GM21717 (cell line): ENCODE measurements around the gene TNS4.

Source experiments
- ATAC-seq: cut with Tn5 transposase; IDR thresholded peaks from one replicate; pipeline ENCODE4 v1.9.1; 2021; ENCODE audit warnings: mild to moderate bottlenecking, moderate library complexity; ENCODE audit not compliant: unreplicated experiment

TNS4 gene

DNA sequence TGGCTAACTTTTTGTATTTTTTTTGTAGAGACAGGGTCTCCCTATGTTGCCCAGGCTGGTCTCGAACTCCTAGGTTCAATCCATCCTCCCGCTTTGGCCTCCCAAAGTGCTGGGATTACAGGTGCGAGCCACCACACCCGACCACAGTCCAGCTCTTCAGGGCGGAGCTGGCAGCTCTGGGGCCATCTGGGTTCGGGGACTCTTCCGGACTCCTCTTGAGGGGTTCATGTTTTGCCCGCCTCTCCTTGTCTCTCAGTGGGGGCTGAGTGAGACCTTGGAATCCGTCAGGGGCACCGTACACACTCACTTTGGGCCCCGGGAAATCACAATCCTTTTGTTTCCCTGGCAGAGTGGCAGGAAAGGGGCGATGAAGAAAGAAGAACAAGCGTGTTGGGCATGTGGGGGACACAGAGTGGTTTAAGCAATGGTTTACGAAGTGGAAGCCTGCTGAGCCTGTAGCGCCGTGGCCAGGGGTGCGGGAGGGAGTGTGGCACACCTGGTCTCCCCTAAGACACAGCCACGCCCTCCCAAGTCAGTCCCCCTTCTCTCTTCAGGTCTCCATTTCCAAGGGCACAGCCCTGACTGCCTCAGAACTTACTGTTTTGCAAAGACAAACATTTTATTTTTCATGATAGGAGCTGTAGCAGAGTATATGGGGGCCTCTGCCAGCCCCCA is 26.1 kb downstream of the TNS4 start:
- ATAC-seq, result no peak

GRCh38 chr17:40474419-40475002 is 26.9 kb downstream of the TNS4 start:
- no peak for ATAC-seq

GRCh38 chr17:40473573-40474365 is 27.7 kb downstream of the TNS4 start:
- no peak for ATAC-seq

- ATAC-seq, result no peak
Observed at GRCh38 chr17:40472733-40473452, 28.5 kb downstream of the TNS4 start.

DNA sequence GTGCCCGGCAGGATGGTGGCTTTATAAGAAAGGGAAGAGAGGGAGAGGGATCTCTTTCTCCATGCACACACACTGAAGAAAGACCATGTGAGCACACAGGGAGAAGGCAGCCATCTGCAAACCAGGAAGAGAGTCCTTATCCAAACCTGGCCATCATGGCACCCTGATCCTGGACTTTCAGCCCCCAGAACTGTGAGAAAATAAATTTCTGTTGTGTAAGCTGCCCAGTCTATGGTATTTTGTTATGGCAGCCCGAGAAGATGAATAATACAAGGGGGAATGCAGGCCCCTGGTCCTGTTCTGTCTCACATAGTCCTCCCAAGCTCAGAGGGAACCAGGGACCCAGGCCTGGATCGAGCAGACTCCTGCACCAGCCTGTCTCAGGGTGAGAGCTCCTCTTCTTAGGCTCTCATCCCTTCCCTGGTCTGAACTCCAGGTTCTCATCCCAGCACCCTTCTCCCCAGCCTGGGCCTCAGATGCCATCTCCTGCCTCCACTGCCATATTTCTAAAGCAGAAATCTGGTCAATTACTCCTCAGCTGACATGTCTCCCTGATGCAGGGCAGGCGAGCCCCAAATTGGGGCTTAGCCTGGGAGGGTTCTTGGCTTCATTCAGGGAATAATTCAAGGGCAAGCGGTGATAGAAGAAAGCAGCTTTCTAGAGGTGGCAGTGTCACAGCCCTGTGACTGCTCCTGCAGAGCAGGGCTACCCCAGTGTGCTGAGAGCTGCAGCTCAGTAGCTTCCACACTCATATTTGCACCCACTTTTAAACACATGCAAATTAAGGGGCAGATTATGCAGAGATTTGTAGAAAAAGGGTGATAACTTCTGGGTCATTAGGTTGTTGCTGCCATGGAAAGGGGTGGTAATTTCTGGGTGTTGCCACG is 29.3 kb downstream of the TNS4 start:
- no peak for ATAC-seq

DNA sequence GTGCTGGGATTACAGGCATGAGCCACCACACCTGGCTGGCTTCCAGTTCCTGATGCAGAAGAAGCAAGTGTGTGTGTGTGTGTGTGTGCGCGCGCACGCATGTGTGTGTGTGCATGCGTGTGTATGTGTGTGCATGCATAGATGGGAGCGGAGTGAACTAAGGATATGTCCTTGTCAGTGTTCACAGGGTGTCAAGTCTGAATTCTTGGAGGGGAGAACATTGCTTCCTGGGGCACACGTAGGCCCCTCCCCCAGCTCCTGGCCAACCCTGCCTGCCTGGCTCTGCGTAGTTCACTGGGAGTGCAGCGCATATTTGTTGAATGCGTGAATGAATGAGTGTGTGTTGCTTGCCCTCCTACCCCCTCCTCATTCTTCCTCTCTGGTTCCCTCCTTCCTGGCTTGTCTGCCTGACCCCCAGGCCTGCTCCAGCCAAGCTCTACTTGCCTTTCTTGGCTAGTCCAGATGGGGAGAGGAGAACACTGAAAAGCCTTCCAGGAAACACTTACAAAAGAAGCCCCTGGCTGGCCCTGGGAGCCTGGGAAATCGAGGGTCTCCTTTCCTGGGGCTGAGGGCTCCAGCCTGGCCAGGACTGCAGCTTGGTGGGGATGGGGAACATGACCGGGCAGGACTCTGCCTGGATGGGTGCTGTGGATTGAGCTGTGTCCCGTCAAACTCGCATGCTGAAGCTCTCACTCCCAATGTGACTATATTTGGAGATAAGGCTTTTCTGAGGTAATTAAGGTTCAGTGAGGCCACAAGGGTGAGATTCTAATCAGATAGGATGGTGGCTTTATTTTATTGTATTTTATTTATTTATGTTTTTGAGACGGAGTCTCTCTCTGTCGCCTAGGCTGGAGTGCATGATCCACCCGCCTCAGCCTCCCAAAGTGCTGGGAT is 30.2 kb downstream of the TNS4 start:
- no peak for ATAC-seq

GRCh38 chr17:40469805-40470675 is 31.4 kb downstream of the TNS4 start:
- no peak for ATAC-seq

DNA sequence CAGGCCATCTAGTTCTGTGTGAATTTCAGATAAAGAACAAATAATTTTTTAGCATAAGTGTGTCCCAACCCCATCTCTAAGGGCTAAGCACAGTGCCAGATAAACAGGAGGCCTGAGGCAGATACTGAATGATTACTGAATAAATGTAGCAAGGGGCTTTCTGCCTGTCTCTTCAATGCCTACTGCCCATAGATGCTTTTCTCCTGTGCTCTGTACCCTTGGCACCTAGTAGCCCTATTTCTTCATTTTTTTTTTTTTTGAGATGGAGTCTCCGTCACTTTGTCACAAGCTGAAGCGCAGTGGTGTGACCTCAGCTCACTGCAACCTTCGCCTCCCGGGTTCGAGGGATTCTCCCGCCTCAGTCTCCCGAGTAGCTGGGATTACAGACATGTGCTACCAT is 32.9 kb downstream of the TNS4 start:
- ATAC-seq, result no peak

DNA sequence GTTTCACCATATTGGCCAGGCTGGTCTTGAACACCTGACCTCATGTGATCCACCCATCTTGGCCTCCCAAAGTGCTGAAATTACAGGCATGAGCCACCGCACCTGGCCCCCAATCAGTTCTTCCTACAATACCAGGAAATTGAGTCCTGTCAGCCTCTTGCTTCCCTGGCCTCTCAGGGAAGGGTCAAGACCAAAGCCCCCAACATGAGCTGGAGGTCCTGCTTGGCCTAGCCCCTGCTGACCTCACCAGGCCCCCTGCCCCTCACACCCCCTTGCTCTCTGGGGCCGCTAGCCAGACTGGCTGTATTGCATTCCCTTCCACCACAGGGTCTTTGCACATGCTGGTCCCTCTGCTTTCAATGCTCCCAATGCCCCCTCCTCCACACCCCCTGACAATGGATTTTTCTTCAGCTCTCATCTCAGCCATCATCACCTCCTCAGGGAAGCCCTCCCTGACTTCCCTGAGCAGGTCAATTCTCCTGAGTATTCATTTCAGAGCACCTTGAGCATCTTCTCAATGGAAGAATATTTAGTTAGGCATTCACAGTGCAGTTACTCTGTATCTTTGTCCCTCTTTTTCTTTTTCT is 34.0 kb downstream of the TNS4 start:
- ATAC-seq, result no peak

DNA sequence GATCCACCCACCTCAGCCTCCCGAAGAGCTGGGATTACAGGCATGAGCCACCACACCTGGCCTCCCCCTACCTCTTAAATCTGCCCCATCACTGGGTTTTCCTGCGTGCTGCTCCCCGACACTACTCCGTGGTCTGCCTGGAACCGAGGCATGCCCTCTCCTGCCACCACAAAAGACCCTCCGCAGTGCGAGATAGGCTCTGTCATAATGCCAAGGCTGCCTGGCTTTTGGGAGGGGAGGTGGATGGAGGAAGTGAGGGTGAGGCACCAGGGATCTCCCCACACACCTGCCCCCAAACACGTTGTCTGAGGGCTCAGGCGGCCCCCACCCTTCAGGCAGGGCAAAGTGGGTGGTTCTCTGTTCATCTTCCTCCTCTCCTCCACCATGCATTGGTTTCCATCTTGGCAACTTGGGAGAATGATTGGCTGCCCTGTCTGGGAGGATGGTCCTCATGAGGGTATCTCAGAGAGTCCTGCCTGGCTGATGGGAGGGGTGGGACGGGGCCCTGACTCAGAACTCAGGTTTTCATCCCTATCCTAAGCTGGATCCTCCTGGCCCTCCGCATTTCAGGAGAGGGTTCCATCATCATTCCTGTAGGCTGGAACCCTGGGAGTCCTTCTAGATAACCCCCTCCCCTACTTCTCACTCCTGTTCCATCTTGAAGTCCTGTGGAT is 35.0 kb downstream of the TNS4 start:
- no peak for ATAC-seq

DNA sequence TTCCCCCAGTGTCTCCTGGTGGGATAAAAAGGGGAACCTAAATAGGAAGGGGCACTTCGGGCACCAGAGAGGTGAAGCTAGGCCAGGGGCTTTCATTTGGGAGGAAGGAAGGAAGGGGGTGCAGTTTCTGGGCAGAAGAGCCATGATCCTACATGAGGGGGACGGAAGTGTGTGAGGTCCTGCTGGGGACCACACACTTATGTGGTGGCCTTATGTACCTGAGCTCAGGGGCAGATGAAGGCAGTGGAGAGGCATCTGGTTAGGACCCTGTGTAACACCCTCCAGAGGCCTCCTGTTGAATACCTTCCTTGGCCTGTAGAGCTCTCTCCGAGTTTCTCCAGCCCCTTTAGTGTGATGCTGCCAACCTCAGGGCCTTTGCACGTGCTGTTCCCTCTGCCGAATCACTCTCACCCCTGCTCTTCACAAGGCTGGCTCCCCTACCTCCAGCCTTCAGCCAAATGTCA is 37.0 kb downstream of the TNS4 start:
- no peak for ATAC-seq

- no peak for ATAC-seq
Observed at GRCh38 chr17:40463122-40463550, 38.3 kb downstream of the TNS4 start.

GRCh38 chr17:40462343-40463121 is 38.9 kb downstream of the TNS4 start:
- no peak for ATAC-seq

- ATAC-seq, result no peak
Observed at GRCh38 chr17:40461732-40462342, 39.6 kb downstream of the TNS4 start.

DNA sequence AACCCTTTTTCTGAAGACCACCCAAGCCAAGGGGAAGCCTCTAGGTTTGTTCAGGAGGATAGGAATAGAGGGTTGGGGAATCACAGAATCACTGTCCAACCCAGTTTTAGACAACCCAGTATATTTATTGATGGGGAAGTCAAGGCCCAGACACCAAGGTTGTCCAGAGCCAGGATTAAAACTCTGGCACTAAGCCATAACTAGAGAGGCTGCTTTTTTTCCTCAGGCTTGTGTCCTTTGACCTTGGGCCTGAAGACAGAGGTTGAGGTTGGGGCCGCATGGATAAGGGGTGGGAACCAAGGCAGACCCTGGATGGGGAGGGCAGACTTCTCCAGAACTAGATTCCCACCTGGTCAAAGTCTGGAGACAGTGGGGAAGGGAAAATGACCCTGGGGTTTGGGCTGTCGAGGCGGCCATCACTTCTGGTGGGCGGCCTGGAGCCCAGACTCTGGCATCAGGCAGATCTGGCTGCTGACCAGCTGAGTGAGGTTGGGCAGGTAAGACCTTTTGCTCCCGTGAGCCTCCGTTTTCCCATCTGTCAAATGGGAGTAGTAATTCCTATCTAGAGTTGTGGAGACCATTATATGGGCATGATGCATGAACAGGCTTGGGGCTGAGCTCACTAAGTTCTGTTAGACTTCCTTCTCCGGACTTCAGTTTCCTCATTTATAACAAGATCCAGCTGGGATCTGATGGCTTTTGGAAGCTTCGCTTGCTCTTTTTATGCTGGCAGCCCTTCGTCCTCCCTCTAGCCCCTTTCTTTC is 40.3 kb downstream of the TNS4 start:
- ATAC-seq, result no peak

DNA sequence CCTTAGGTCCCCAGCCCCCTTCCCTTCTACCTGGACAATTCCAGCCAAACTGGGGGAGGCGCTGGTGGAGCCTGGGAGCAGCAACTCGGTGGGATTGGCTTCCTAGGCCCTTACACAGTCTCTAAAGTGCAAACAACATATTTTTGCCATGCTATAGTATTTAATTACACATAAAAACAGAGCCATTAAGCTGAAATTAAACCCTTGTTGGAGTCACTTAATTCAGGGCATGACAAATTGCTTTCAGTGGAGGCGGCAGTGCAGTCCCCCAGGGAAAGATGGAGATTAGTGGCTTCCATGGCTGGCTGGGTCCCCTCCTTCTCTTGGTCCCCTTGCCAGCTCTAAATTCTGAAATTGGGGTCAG is 40.8 kb downstream of the TNS4 start:
- ATAC-seq, result no peak
